ENCODE results near the gene PODXL2.
"Not testable (repeated sequence)": the region's sequence is repeated elsewhere in the genome, so short reads cannot be mapped to it uniquely, and the experiment has no call there.

PODXL2 gene

DNA sequence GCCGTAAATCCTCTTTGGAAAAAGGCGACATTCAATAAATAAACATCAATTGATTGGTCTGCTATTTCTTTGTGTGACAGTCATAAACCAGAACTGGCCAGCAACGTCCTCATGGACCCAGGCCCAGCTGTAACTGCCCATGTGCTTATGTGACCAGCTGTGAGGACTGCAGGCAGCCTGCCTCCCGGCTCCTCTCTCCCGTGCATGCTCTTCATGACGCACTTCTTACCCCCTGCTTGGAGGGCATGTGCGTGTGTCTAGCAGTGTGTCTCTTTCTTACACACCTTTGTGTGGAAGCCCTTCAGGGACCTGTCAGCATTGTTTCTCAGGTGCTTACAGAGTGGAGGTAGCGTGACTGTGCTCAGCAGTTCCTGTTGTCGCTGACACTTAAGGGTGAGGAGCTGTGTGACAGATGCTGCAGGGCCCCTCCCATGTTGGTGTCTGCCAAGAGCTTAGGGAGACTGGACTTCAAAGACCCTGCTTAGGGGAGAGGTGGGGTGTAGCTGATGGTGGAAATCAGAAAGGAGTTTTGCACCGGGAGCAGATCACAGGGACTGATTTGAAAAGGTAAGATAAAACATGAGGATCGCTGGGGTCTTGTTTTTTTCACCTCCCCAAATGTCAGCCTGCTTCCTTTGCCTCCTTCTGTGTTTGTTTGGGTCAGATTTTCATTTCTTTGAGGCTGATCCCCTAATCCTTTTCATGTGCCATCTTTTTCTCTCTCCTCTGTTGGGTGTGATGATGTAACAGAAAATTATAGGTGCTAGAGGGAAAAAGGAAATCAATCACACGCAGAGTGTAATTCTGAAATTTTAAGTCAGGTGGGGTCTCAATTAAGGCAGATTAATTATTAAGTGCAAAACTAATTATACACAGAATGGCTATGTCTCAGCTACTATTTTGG is 2.1 kb downstream of the PODXL2 start:
- DNase-seq, result no peak

DNA sequence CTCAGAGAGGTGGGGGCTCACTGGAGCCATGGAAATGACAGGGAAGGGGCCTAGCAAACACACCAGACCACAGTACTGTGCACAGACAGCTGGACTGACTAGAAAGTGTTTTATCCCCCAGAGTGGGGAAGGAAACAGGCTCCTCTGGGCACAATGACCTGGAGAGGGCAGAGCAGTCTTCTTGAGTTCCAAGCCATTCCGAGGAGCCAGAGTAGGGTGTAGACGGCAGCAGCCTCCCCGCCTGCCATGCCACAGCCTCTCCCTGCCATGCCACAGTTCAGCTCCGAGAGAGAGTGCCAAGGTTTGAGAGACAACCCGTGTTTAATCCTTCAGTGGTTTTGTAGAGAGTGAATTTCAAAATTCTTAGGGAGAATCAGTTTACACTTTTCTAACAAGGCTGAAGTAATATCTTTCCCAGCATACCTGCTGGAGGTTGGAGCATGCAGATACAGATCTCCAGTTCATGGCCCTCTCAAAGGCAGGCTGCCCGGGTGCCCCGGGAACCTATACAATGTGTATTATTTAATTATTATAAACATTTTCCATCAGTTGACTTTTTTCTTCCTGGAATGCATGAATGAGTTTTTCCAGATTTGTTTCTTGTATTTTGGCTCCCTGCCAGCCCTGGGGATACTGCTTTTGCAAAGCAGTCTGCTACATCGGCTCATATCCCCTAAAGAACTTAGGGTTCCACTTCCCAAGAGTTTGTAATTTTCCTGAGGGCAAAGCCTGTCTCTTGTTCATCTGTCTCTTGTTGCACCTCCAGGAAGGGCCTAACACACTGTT is 3.2 kb downstream of the PODXL2 start:
- no peak for DNase-seq

DNA sequence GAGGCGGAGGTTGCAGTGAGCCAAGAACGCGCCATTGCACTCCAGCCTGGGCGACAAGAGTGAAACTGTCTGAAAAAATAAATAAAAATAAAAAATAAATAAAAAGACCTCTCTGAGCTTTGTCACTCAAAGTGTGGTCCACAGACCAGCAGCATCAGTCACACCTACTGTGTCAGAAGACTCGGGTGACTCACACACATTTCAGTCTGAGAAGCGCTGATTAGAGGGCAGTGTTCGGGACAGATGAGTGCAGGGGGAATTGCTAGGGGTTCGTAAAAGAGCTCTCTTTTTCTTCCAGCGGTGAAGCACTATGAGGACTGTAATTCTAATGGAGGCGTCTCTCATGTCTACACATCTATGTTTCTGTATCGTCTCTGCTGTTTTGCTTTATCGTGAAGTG is 5.7 kb downstream of the PODXL2 start:
- DNase-seq, result no peak

DNA sequence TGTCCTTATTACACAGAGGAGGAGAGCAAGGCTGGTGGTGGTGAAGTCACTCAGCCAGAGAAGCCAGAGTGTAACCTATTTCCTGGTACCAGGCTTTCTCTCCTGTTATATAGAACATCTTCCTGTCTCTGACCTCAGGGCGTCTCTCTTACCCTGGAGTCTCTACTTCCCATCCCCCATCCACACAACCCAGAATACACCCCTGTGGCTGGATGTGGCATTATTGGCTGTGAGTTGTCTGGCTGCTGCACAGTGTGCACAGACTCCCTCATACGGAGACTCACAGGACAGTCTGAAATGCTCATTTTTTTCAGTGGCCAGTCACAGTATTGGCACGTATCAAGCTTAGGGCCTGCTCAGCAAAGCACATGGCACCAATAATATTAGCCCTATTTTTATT is 8.6 kb downstream of the PODXL2 start:
- peak; percentile 59 for DNase-seq

DNA sequence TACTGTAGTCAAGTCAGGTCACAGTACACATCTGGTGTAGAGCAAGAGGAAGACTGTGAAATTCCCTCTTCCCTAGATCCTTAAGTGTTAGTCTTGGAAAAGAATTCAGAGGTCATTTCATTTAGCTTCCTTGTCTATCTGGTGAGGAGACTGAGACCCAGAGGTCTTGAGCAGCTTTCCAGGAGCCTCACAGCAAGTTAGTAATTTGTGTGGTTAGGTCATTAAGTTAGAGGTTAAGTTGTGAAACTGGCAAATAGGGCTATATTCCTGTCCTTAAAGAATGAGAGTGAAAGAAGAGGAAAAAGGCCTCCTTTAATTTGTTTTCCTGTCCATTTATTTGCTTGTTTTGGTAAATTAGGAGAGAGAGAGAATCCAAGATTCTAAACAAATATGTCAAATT is 9.0 kb downstream of the PODXL2 start:
- peak; percentile 17 for DNase-seq

DNA sequence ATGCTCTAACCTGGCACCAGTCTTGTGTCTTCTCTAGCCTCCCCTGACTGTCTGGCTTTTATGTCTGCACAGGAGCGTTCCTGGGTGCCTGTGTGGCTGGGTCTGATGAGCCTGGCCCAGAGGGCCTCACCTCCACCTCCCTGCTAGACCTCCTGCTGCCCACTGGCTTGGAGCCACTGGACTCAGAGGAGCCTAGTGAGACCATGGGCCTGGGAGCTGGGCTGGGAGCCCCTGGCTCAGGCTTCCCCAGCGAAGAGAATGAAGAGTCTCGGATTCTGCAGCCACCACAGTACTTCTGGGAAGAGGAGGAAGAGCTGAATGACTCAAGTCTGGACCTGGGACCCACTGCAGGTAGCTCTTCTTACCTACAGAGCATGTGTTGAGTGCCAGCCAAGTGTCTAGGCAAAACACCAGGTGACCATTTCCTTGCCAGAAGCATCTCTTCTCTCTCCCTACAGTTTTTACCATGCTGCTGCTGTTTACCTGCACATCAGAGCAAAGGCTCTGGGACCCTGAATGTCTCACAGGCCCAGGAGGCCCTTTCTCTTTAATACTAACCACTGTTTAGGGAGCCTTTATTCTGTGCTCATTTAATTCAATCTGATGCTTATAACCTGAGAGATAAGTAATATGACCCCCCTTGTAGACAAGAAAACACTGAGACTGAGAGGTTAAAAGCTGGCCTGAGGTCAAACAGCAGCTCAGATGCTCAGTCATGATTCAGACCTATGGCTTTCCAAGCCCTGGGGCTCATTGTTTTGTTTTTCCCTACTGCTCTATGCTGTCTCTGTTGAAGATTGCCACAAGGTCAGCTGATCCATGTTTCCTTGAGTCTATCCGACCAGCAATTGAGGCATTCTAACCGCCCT is 10.4 kb downstream of the PODXL2 start:
- no peak for DNase-seq

DNA sequence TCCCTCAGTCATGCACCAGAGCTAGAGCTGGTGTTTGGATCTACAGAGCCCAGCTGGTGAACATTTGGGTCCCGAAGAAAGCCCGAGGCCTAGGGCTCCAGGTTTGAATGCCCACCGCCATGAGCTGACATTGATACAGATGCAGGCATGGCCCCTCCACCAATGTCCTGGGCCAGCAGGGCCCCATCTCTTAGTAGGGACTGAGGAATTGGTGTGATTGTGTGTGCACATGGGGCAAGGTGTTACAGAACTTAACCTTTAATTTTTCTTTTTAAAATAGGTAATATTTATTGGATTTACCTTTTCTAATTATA is 11.0 kb downstream of the PODXL2 start:
- DNase-seq, result no peak

DNA sequence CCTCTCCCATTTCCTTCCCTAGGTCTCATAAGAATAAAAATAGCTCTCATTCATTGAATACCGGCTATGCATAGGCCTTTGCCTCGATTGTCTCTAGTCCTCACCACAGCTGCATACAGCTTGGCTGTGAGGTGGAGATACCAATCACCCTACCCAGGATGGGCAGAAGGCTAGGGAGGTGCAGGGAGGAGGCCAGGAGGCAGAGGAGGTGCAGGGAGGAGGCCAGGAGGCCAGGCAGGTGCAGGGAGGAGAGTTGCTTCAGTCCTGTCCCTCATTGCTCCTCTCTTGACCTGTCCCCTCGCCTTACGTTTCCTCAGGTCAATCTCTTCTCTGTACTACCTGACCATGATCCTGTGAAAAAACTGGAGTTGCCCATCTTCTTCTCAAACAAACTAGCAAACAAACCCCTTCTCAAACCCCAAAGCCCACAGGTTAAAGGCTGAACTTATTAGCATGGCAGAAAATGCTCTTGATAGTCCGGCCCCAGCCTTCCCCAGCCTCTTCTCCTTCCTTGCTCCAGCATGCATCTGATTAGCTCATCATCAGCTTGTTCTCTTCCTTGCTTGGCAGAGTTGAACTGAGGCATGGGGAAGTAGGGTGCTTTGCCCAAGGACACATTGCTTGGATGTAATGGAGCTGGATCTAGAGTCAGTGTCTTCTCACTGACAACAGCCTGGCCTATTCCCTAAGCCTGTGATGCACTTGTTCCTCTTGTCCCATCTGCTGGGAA is 15.8 kb downstream of the PODXL2 start:
- DNase-seq, result no peak

DNA sequence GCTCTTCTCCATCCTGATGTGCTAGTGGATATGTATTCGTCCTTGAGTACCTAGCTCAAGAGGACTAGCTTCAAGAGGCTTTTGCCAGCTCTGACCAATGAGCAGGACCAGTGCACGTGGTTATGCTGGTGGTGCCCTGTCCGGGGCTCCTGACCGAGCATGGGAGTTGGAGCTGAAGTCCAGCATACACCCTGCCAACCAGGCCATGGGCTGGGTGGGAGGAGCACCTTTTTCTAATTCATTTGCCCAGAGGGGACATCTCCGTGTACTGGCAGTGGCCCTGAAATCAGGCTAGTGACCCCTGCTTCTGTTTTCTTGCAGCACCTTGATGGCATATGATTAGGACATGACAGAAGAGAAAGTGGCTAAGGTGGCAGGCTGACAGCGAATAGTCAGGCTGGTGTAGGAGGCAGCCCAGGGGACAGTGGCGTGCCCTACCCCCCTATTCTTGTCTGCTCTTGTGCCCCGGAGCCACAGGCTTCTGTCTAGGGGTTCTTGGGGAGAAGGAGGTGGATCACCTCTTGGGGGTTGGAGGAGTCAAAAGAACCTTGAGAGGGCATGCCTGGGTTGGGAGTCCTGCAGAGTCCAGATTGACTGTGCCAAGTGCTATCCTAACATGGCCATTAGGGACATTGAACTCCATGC is 16.5 kb downstream of the PODXL2 start:
- DNase-seq, result no peak

DNA sequence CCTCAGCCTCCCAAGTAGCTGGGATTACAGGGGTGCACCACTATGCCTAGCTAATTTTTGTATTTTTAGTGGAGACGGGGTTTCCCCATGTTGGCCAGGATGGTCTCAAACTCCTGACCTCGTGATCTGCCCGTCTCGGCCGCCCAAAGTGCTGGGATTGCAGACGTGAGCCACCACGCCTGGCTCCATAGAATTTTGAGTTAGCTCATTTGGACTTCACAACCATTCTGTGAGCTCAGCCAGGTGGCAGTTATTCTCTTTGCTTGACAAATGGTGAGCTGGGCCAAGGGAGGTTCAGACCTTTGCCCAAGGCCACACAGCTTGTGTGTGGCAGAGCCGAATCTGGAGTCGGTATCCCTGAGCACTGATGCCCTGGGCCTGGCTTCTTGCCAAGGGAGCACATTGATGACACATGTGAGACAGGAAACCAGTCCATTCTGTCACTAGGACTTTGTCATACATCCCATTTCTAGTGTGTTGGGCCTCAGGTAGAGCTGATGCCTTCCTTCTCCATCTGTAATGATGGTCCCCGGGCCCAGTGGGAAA is 17.6 kb downstream of the PODXL2 start:
- no peak for DNase-seq

DNA sequence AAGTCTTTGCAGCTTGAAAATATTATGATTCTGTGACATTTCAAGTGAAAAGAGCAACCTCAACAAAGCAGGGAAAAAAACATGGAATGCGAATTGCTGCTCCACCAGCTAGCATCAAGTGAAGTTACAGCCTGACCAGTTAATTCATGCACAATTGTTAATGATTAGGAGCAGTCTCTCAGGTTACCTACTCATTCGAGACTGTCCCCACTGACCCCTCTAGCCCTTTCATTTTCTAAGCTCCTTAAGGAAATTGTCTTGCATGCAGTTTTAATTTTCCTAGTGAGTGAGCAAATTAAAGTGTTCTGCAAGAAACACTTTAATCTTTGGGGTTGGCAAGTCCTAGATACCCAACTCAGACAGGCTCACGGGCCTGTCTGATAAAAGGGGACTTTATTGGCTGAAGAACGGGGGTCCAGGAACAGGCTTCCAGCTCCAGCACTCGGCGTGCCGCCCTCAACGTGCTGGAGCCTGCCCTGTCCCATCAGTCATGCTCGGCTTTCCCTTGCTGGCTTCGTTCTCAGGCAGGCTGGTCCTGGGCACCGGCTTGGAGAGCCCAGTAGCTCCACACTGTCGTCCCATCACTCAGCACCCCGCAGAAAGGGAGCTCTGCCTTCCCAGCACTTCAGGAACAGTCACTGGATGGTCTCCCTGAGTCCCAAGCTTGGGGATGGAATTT is 18.3 kb downstream of the PODXL2 start:
- DNase-seq, result no peak

DNA sequence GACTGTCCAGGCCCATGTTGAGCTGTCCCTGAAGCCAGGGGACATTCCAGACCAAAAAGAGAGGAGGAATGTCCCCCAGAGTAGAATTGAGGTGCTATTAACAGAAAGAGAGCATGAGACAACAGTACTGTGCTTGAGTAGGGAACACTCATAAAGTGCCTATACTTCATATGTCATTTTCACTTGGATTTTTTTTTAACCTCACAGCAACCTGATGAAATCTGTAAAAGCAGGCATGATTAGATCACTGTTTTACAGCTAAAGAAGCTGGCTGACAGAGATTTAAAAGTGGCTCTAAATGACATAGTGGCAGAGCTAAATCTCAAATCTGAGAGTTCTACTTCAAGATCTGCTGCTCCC is 18.8 kb downstream of the PODXL2 start:
- DNase-seq, result no peak

DNA sequence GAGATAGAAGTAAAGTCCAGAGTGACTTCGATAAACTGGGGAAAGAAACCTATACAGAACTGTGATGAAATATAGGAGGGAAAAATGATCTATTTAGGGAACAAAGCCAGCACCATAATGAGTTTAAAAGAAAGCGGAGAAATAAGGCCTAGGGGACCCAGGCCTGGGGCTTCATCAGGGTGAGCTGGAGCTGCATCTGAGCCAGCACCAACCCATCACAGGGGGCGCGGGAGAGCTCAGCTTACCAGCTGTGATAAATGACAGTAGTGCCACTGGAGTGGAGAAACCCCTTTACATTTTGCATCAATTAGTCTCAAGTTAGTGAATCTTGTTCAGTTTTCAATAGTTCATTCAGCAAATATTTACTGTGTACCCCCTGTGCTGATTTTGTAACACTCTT is 21.3 kb downstream of the PODXL2 start:
- no peak for DNase-seq

DNA sequence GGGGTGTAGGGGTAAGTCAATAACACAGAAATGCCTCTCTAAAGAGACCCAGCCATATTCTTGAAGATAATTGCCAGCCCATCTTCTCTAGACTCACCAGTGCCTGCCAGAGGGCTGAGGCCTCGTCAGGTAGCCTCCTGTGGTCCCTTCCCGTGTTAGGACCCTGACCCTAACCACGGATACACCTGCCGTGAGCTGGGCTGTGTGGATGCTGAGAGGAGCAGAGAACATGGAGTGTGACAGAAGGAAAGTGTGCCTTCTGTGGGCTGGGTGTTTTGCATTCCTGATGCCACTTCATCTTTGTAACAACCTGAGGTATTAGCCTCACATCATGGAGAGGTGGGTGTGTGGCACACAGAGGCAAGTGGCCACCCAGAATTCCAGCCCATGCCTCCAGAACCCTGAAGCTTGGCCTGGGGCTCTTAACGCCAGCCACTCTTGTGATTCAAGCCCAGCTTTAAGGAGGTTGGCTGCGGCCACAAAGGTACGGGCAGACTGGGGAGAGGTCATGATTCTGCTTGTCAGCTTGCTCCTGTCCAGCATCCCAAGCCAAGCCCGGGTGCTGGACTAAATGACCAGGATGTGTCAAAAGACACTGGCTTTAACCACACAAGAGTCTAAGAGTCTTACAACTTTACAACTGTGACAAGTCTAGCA is 22.7 kb downstream of the PODXL2 start:
- no peak for DNase-seq

DNA sequence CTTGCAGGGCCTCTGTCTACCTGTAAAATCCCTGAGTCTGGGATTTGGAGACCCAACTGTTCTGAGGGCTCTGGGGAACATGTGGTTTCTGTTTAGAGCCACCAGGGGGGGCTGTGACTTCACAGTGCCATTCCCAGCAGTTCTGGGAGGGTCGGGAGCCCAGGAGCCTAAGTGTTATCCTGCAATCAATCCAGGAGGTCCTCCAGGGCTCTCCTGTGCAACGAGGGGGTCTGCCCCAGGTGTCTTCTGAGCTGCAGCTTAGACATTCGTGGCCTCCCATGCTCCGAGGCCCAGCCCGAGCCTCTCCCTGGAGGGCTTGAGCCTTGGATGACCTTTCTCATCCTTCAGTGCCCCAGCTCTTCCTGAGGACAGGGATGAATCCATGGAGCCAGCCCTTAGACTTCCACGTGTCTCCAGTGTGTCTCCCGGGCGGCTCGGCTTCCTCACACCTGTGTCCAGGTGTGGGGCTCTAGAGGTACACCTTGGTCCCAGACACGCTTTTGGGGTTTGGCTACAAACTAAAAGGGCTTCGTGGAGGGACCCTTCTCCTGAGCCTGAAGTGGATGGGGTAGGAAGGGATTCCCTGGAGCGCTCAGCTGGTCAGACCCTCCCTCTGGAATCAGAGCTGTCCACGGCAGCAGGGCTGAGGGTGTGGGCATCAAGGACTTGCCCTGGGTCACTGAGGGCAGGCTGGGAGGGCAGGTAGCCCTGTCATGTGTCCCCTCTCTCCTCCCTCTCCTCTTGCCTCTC is 23.4 kb downstream of the PODXL2 start:
- no peak for DNase-seq

DNA sequence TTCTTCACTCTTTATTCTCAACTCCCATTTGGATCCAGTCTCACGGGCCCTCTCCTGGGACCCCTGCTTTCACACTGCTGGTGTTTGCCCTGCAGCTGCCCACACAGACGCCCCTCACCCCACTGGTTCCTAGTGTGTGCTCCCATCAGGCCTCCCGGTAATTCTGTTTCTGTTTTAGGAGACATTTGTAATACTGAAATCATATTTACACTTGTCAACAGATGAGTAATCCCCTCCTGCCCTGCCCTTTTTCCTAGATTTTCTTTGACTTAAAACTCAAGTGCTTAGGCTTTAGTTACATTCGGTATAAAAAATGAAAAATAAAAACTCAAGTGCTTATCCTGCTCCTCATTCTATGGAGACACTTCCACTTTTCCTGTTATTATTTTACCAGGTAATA is 25.4 kb downstream of the PODXL2 start:
- no peak for DNase-seq

DNA sequence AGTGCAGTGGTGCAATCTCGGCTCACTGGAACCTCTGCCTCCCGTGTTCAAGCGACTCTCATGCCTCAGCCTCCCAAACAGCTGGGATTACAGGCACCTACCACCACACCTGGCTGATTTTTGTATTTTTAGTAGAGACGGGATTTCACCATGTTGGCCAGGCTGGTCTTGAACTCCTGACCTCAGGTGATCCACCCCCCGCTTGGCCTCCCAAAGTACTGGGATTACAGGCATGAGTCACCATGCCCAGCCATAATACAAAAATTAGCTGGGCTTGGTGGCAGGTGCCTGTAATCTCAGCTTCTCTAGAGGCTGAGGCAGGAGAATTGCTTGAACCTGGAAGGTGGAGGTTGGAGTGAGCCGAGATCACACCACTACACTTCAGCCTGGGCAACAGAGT is 26.0 kb downstream of the PODXL2 start:
- DNase-seq, result not testable (repeated sequence)

DNA sequence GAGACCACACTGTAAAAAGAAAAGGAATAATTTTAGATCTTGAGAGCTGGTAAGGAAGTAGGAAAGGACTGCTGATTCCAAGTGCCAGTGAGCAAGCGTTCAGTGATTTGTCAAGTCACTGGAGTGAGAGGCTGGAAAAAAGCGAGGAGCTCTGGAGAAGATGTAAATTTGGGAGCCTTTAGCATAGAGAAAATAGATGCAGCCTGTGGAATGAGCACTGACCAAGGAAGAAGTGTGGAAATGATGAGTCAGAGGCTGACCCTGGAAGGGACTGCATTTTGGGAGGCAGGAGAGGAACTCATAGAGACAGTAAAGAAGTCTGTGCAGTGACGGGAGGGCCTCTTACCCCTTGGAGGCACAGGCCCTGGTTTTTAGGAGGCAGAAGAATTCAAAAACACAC is 26.7 kb downstream of the PODXL2 start:
- DNase-seq, result no peak

DNA sequence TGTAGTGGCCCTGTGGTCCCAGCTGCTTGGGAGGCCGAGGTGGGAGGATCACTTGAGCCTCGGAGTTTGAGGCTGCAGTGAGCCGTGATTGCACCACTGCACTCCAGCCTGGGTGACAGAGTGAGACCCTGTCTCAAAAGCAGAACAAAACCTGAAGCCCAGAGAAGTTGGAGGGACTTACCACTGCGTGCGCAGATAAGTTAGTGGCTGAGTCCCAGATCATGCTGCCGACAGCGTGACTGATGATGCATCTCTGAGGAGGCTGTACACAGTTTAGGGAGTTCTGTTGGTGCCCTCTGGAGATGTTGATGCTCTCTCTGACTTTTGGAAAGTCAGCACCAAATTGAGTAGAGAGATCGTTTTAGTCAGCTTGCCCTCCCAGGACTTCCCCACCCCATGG is 27.9 kb downstream of the PODXL2 start:
- no peak for DNase-seq

DNA sequence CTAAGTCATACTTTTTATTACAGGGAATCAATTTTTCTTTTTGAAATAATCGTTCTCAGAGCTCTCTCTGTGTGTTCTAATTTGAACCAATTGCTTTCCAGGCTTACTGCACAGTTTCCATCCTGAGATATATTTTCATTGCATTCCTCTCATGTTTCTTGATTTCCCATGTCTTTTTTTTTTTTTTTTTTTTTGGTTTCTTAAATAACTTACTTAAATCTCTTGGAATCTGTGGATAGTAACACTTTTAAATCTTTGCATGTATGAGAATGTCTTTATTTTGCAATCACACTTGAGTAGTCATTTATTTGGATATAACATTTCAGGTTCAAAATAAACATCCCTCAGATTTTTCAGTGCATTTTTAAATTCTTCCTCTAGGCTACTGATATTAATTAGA is 29.2 kb downstream of the PODXL2 start:
- DNase-seq, result no peak
